ENCODE data around the gene TUB.

Gene TUB

GRCh38 chr11:8068605-8069221, 12.3 kb upstream of the TUB start:
- DNase-seq, result peak; percentile 53

- DNase-seq, result no peak
Measured at GRCh38 chr11:8069771-8070170, 11.2 kb upstream of the TUB start.

- DNase-seq, result peak; percentile 43
Measured at GRCh38 chr11:8070417-8071115, 10.4 kb upstream of the TUB start.

- peak; percentile 52 for DNase-seq
Measured at GRCh38 chr11:8071616-8072581, 9.1 kb upstream of the TUB start.

GRCh38 chr11:8075119-8075726, 5.8 kb upstream of the TUB start:
- DNase-seq, result no peak

- DNase-seq, result no peak
Measured at GRCh38 chr11:8079111-8079675, 1.8 kb upstream of the TUB start.

- no peak for DNase-seq
Measured at GRCh38 chr11:8080069-8080670, 841 bp upstream of the TUB start.

GRCh38 chr11:8081591-8082250, 710 bp downstream of the TUB start:
- DNase-seq, result no peak

GRCh38 chr11:8082391-8083087, 1.5 kb downstream of the TUB start:
- no peak for DNase-seq

- DNase-seq, result no peak
Measured at GRCh38 chr11:8083088-8083395, 2.0 kb downstream of the TUB start.

- DNase-seq, result no peak
Measured at GRCh38 chr11:8083871-8084281, 2.9 kb downstream of the TUB start.

- no peak for DNase-seq
Measured at GRCh38 chr11:8084352-8084751, 3.3 kb downstream of the TUB start.

GRCh38 chr11:8085011-8085645, 4.1 kb downstream of the TUB start:
- no peak for DNase-seq

- no peak for DNase-seq
Measured at GRCh38 chr11:8086001-8086479, 5.0 kb downstream of the TUB start.

- DNase-seq, result no peak
Measured at GRCh38 chr11:8086571-8086970, 5.6 kb downstream of the TUB start.

- no peak for DNase-seq
Measured at GRCh38 chr11:8087185-8087584, 6.2 kb downstream of the TUB start.

GRCh38 chr11:8087756-8088155, 6.7 kb downstream of the TUB start:
- no peak for DNase-seq

- DNase-seq, result no peak
Measured at GRCh38 chr11:8089791-8090510, 8.9 kb downstream of the TUB start.

- DNase-seq, result peak; percentile 82
Measured at GRCh38 chr11:8090756-8091155, 9.7 kb downstream of the TUB start.

- peak; percentile 34 for DNase-seq
Measured at GRCh38 chr11:8091721-8092120, 10.7 kb downstream of the TUB start.

Measured in islet precursor cell (in vitro differentiated cells).